Prostate gland (tissue), 2 donors: Measurements from ENCODE around the gene EIF2D.

Experiments
- CTCF ChIP-seq, 4 experiments: fragments of 200-600 bp in 2 of 4; fragments of 450-650 bp in 2 of 4; sonication (generic) in 2 of 4; IDR thresholded peaks; 1 replicate in 3 of 4; 2 replicates in 1 of 4; pipeline ENCODE4 v1.5.1; 2016 to 2019; ENCODE audit warnings: antibody characterized with exemption in 4 of 4, mild to moderate bottlenecking in 2 of 4, moderate library complexity in 2 of 4
- POLR2A ChIP-seq: fragments of 450-650 bp; IDR thresholded peaks from one replicate; pipeline ENCODE4 v1.6.1; 2016; ENCODE audit warnings: antibody characterized with exemption, mild to moderate bottlenecking
- POLR2AphosphoS5 ChIP-seq: sonication (generic); formaldehyde crosslinking; IDR thresholded peaks from one replicate; pipeline ENCODE4 v1.6.1; 2017; ENCODE audit warnings: antibody characterized with exemption

- TF ChIP-seq CTCF (IDR thresholded peaks at IDR 0.05) (no peak), POLR2AphosphoS5 (no peak), POLR2A (no peak)
Observed at GRCh38 chr1:206557636-206558473, 54.4 kb downstream of the EIF2D start.
